MCF 10A (cell line): Measurements from ENCODE around the gene HTR1D. TPM values are rescaled to one million over a fixed set of nuclear protein-coding genes. Genes with fewer than 3 reads are reported as not detected.
A peak's percentile ranks its signal among the peaks of the same experiment; 100 is the strongest.

Experiments
- BruUV-seq: library from RNA; stranded (reverse); fragments of 400-500 nt; replicated peaks from 2 replicates; lab custom pipeline; 2021; lab: Mats Ljungman, UMichigan
- CTCF ChIA-PET: fragments of 300-600 bp; sonication (Branson Sonifier 250); formaldehyde crosslinking; extraction: SDS; loops from one replicate; lab custom pipeline; 2021; ENCODE audit warnings: antibody characterized with exemption, inconsistent platforms; lab: Yijun Ruan, JAX
- POLR2A ChIA-PET: fragments of 300-600, 350-650 bp; sonication (Branson Sonifier 250); formaldehyde crosslinking; extraction: SDS; loops from one replicate; lab custom pipeline; 2020; ENCODE audit warnings: antibody characterized with exemption, inconsistent platforms; lab: Yijun Ruan, JAX
- DNase-seq: peaks from one replicate; pipeline ENCODE4 v3.0.0-alpha.2; 2018; ENCODE audit not compliant: unreplicated experiment
- H3K27ac Mint-ChIP-seq: one replicate; pipeline ENCODE4 v1.8.0; 2022; ENCODE audit warnings: mild to moderate bottlenecking, low read depth, mixed read lengths; ENCODE audit not compliant: unreplicated experiment
- H3K27me3 Mint-ChIP-seq: one replicate; pipeline ENCODE4 v1.8.0; 2022; ENCODE audit warnings: mixed read lengths; ENCODE audit not compliant: insufficient read depth, unreplicated experiment
- H3K36me3 Mint-ChIP-seq: one replicate; pipeline ENCODE4 v1.8.0; 2022; ENCODE audit warnings: mild to moderate bottlenecking, moderate library complexity, mixed read lengths; ENCODE audit not compliant: insufficient read depth, unreplicated experiment
- H3K4me1 Mint-ChIP-seq: one replicate; pipeline ENCODE4 v1.8.0; 2022; ENCODE audit warnings: mixed read lengths; ENCODE audit not compliant: insufficient read depth, unreplicated experiment
- H3K4me3 Mint-ChIP-seq: one replicate; pipeline ENCODE4 v1.8.0; 2022; ENCODE audit warnings: mild to moderate bottlenecking, moderate library complexity, mixed read lengths; ENCODE audit not compliant: unreplicated experiment
- H3K9me3 Mint-ChIP-seq: one replicate; pipeline ENCODE4 v1.8.0; 2022; ENCODE audit warnings: mixed read lengths; ENCODE audit not compliant: unreplicated experiment
- CTCF ChIP-seq: fragments of 200-600 bp; IDR thresholded peaks from one replicate; pipeline ENCODE4 v1.8.0; 2022; ENCODE audit warnings: antibody characterized with exemption, mild to moderate bottlenecking; ENCODE audit not compliant: unreplicated experiment
- intact Hi-C: fragments of 100-400 bp; cut with micrococcal nuclease; formaldehyde crosslinking; loops from 2 replicates; pipeline ENCODE4 v1.14.1; 2022
- total RNA-seq: library from RNA; stranded (reverse); gene quantifications from 2 replicates; pipeline ENCODE4 v1.2.3, GENCODE V29; 2022

Gene HTR1D
- total RNA-seq, 1 experiment from 2014 or later = 0.35 TPM

GRCh38 chr1:23221107-23221506, 3.8 kb upstream of the HTR1D start:
- DNase-seq = no peak
- Mint-ChIP-seq H3K4me3 (no peak overlapping the region), H3K27me3 (peaks cover 11% of the 10 kb centered on the region), H3K36me3 (no peaks in the 10 kb centered on the region), H3K27ac (no peak overlapping the region), H3K4me1 (peaks cover 6% of the 10 kb centered on the region), H3K9me3 (no peaks in the 10 kb centered on the region)
- no TSS peak for BruUV-seq
- ChIA-PET CTCF (interaction anchor here (1.0 kb wide), 1 partner anchor 50 kb away, joined by 3 read pairs; no protein-coding TSS in a partner anchor), POLR2A (interaction anchor here (0.9 to 1.0 kb wide), 2 partner anchors 10 to 12 kb away, joined by 3 read pairs; no protein-coding TSS in a partner anchor)
- TF ChIP-seq CTCF = no peak
- intact Hi-C loops = no loop called here

- Mint-ChIP-seq H3K9me3 (no peaks in the 10 kb centered on the region), H3K36me3 (no peaks in the 10 kb centered on the region), H3K4me1 (no peaks in the 10 kb centered on the region), H3K27ac (no peak overlapping the region), H3K4me3 (peak overlapping the region; percentile 65), H3K27me3 (peaks cover 11% of the 10 kb centered on the region)
- peak; percentile 76 for TF ChIP-seq CTCF
- intact Hi-C loops = loop anchor here (10.0 kb wide), 1 partner anchor 58 kb away; no protein-coding TSS in a partner anchor
- BruUV-seq = no TSS peak
- ChIA-PET CTCF (interaction anchor here (0.7 to 1.0 kb wide), 3 partner anchors 12 to 116 kb away, joined by 3 to 4 read pairs (median 4); no protein-coding TSS in a partner anchor), POLR2A (interaction anchor here (0.7 kb wide), 1 partner anchor 846 kb away, joined by 3 read pairs; no protein-coding TSS in a partner anchor)
- DNase-seq = peak; percentile 16
Observed at GRCh38 chr1:23216771-23217420, 406 bp downstream of the HTR1D start.

GRCh38 chr1:23215751-23216449, 1.4 kb downstream of the HTR1D start:
- no TSS peak for BruUV-seq

More at GRCh38 chr1:23215751-23216449, 1.4 kb downstream of the HTR1D start:
- H3K27ac Mint-ChIP-seq = no peak overlapping the region
- peaks cover 11% of the 10 kb centered on the region for H3K27me3 Mint-ChIP-seq
- DNase-seq = no peak
- H3K4me1 Mint-ChIP-seq = no peaks in the 10 kb centered on the region
- ChIA-PET POLR2A (no interaction called here), CTCF (interaction anchor here (0.6 to 1.0 kb wide), 4 partner anchors 11 to 251 kb away, joined by 3 to 4 read pairs (median 3); no protein-coding TSS in a partner anchor)
- intact Hi-C loops = loop anchor here (10.0 kb wide), 1 partner anchor 59 kb away; no protein-coding TSS in a partner anchor
- H3K4me3 Mint-ChIP-seq = no peak overlapping the region
- no peak for TF ChIP-seq CTCF
- no peaks in the 10 kb centered on the region for H3K36me3 Mint-ChIP-seq
- H3K9me3 Mint-ChIP-seq = no peaks in the 10 kb centered on the region
